ENCODE measurements around the gene RAC2.

DNA sequence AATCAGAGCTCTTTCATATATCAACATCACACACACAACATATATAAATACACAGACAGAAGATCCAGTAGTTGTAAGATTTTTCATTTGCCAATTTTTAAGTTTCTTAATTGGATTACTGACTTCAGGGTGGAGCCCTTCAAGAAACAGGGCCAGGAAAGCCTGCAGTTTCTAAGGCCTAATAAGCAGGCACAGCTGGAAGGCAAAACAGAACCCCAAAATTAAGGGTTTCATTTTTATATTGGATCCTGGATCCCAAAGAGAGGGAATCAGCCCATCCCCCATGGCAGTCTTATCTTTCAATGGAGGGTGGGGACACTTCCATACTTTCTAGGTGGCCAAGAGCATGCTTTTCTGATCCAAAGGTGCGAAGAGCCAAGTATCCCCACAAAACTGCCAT is 51.3 kb downstream of the RAC2 start:
- TF ChIP-seq CTCF (IDR thresholded peaks at IDR 0.05) = no peak
- no peak for TF ChIP-seq POLR2A (IDR thresholded peaks at IDR 0.05)
